ACC112 (cell line): ENCODE data around the gene UIMC1.

ENCODE experiments used
- H2AFZ ChIP-seq: fragments of 200-600 bp; sonication (generic); one replicate; pipeline ENCODE4 v1.6.0; 2017; ENCODE audit warnings: antibody characterized with exemption, low read length; ENCODE audit not compliant: unreplicated experiment
- H3K27ac ChIP-seq: fragments of 200-600 bp; sonication (generic); 2 replicates; pipeline ENCODE4 v1.5.1; 2014; ENCODE audit warnings: low read depth, mild to moderate bottlenecking, antibody characterized with exemption, low read length, moderate library complexity
- H3K27me3 ChIP-seq: fragments of 200-600 bp; sonication (generic); 2 replicates; pipeline ENCODE4 v1.6.1; 2014; ENCODE audit warnings: mild to moderate bottlenecking, antibody characterized with exemption, low read length, moderate library complexity, mixed read lengths; ENCODE audit not compliant: insufficient read depth
- H3K36me3 ChIP-seq: fragments of 200-600 bp; sonication (generic); 2 replicates; pipeline ENCODE4 v1.6.1; 2016; ENCODE audit warnings: mild to moderate bottlenecking, antibody characterized with exemption, low read length, moderate library complexity, mixed read lengths; ENCODE audit not compliant: insufficient read depth
- H3K4me1 ChIP-seq: fragments of 200-600 bp; sonication (generic); one replicate; pipeline ENCODE4 v1.6.1; 2016; ENCODE audit warnings: low read length, mixed read lengths; ENCODE audit not compliant: insufficient read depth, unreplicated experiment, control insufficient read depth
- H3K4me3 ChIP-seq: fragments of 200-600 bp; sonication (generic); 2 replicates; pipeline ENCODE4 v1.5.1; 2014; ENCODE audit warnings: mild to moderate bottlenecking, low read depth, low read length
- H3K79me2 ChIP-seq: fragments of 200-600 bp; sonication (generic); one replicate; pipeline ENCODE4 v1.6.0; 2016; ENCODE audit warnings: low read length; ENCODE audit not compliant: control insufficient read depth, unreplicated experiment, insufficient read depth

Gene UIMC1

DNA sequence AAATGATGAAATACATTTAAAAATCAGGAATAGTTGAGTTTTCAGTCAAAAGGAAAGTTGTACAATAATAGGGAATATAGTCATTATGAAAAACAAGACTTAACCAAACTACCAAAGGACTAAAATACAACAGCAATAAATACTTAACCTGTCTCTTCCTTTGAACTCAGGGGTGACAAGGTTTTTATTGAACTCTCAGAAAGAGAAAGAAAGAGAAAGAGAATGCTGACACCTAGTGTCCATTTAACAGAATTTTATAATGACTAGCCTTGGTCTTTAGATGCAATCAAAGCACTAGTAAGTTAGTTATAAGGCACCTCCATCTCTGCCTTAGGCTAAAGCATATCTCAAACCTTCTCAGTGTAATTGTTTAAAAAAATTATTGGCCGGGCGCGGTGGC, 47.5 kb downstream of the UIMC1 start:
- Histone ChIP-seq H3K27me3 (no peaks in the 10 kb centered on the region), H2AFZ (no peak overlapping the region), H3K4me1 (peaks cover 9% of the 10 kb centered on the region), H3K36me3 (peaks cover 4% of the 10 kb centered on the region), H3K4me3 (no peak overlapping the region), H3K79me2 (no peaks in the 10 kb centered on the region), H3K27ac (no peak overlapping the region)

- H2AFZ ChIP-seq: no peak overlapping the region
These were observed 49.8 kb downstream of the UIMC1 start for GRCh38 chr5:176956756-176957155.

DNA sequence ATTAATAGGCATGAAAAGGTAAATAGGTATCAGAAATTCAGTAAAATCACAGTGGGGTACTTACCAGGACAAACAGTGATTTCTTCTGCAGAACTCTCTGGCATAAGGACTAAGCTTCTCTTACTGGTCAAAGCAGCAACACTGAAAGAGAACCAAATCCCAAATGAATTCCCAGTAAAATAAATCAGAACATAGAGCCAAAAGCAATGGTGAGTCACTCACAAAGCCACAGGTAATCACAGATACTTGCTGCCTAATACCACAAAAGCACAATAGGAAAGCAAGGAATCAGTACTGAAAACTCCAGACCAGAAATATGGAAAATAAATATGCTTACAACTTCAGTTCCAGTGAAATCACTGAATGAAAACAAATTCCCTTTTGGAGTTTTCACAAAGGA, 50.7 kb downstream of the UIMC1 start:
- Histone ChIP-seq H2AFZ (no peak overlapping the region), H3K4me3 (no peak overlapping the region), H3K27me3 (no peaks in the 10 kb centered on the region), H3K4me1 (peaks cover 9% of the 10 kb centered on the region), H3K79me2 (no peaks in the 10 kb centered on the region), H3K27ac (no peak overlapping the region), H3K36me3 (peaks cover 10% of the 10 kb centered on the region; the same call in 1 of the 2 replicates)

More at GRCh38 chr5:176956756-176957155, 49.8 kb downstream of the UIMC1 start:
- Histone ChIP-seq H3K36me3 (peaks cover 10% of the 10 kb centered on the region; the same call in 1 of the 2 replicates), H3K4me1 (peaks cover 9% of the 10 kb centered on the region), H3K79me2 (no peaks in the 10 kb centered on the region), H3K4me3 (no peak overlapping the region), H3K27ac (no peak overlapping the region), H3K27me3 (no peaks in the 10 kb centered on the region)

DNA sequence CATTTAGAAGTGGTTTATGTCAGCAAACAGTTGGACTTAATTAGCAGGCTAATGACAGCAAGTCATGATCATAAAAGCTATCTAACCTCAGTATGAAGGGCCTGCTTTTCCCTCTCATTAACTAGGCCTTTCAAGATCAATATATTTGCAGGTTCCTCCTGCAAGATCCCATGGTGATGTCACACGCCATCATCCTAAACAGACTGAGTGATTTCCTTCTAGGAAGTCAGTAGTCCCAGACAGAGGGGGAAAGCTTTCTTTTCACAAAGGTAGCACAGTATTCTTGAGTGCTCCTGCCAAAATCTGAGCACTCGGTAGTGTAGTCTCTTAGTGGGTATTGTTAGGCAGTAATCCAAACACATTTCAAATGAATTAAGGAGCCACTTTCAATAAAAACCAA, 52.5 kb downstream of the UIMC1 start:
- no peak overlapping the region for H3K4me3 ChIP-seq
- H3K79me2 ChIP-seq: no peaks in the 10 kb centered on the region
- H3K27me3 ChIP-seq: no peaks in the 10 kb centered on the region
- no peak overlapping the region for H3K27ac ChIP-seq
- H2AFZ ChIP-seq: no peak overlapping the region
- peaks cover 9% of the 10 kb centered on the region for H3K4me1 ChIP-seq
- H3K36me3 ChIP-seq: peaks cover 10% of the 10 kb centered on the region; the same call in 1 of the 2 replicates

DNA sequence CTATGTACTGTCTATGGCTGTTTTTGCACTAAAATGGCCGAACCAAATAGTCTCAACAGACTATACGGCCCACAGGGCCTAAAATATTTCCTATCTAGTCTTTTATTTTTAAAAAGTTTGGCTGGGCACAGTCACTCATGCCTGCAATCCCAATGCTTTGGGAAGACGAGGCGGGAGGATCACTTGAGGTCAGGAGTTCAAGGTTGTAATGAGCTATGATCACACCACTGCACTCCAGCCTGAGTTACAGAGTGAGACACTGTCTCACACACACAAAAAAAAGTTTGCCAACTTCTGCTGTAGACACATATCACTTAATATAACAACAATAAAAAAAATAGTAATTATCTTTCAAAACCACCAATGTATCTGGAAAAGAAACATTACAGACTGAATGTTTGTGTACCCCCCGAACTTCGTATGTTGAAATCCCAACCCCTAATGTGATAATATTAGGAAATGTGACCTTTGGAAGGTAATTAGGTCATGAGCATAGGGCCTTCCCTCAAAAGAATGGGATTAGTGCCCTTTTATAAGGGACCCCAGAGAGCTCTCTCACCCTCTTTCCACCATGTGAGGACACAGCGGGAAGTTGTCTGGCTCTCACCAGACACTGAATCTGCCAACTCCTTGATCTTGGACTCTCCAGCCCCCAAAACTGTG, 53.9 kb downstream of the UIMC1 start:
- no peaks in the 10 kb centered on the region for H3K27me3 ChIP-seq
- H3K36me3 ChIP-seq: peaks cover 14% of the 10 kb centered on the region; the same call in 1 of the 2 replicates
- no peaks in the 10 kb centered on the region for H3K79me2 ChIP-seq
- peaks cover 13% of the 10 kb centered on the region for H3K4me1 ChIP-seq
- no peak overlapping the region for H3K27ac ChIP-seq
- H3K4me3 ChIP-seq: no peak overlapping the region
- H2AFZ ChIP-seq: no peak overlapping the region

DNA sequence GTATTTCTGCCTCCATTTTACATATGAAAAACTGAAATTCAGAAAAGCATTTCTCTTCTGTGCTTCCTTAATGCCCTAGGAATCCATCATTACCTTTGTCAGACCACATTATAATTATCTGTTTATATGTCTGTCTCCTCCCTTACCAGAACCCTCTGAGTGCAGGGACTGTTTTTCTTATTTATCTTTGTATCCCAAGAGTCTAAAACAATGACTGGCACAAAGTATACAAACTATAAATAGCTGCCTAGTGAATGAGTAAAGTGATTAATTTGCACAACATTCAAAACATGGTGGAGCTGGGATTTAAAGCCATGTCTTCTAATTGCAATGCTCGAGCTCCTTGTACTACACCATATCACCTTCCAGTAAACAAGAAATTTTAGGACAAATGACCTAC, 58.1 kb downstream of the UIMC1 start:
- Histone ChIP-seq H3K36me3 (peaks cover 13% of the 10 kb centered on the region; the same call in 1 of the 2 replicates), H3K27ac (no peak overlapping the region), H2AFZ (no peak overlapping the region), H3K4me3 (no peak overlapping the region), H3K4me1 (peaks cover 3% of the 10 kb centered on the region), H3K27me3 (no peaks in the 10 kb centered on the region), H3K79me2 (no peaks in the 10 kb centered on the region)

DNA sequence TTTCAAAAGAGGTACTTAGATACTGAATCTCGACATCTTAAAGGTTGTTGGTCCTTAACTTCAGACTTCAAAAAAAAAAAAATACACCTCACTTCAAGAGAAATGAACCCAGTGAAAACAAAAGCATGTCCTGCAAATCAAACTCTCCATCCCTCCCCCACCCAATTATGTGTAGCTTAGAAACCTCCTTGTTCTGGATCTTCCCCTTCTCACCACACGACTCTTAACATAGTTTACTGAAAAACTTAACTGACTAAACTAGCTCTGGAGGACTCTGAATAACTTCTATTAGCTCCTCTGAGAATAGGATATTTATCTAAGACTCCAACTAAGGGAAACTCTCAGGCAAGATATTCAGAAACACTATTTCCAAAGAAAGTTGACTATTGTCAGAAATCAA, 58.7 kb downstream of the UIMC1 start:
- Histone ChIP-seq H3K4me1 (peaks cover 3% of the 10 kb centered on the region), H2AFZ (no peak overlapping the region), H3K4me3 (no peak overlapping the region), H3K79me2 (no peaks in the 10 kb centered on the region), H3K36me3 (peaks cover 13% of the 10 kb centered on the region; the same call in 1 of the 2 replicates), H3K27ac (no peak overlapping the region), H3K27me3 (no peaks in the 10 kb centered on the region)

- Histone ChIP-seq H3K79me2 (no peaks in the 10 kb centered on the region), H2AFZ (no peak overlapping the region), H3K4me1 (peaks cover 3% of the 10 kb centered on the region), H3K4me3 (no peak overlapping the region), H3K27me3 (no peaks in the 10 kb centered on the region), H3K36me3 (peaks cover 26% of the 10 kb centered on the region; the same call in 1 of the 2 replicates), H3K27ac (no peak overlapping the region)
These were observed 62.3 kb downstream of the UIMC1 start for GRCh38 chr5:176944268-176944667.

DNA sequence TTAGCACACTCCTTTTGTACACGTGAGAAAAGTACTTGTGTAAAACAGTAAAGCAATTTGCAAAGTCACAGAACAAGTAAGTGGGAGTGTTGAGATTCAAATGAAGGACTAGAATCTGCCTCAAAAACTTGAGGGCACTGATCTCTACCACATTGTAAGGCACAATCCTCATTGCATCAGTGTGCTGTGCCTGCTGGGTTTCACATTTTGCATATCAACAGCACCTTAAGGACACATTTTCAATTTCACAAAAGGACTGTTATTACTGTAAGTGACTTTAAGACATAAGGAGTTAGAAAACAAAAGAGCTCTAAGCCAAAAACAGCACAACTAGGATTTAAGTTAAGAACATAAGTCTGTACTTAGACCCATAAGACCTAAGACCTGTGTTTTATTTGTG, 62.8 kb downstream of the UIMC1 start:
- Histone ChIP-seq H2AFZ (no peak overlapping the region), H3K27me3 (no peaks in the 10 kb centered on the region), H3K27ac (no peak overlapping the region), H3K4me1 (peaks cover 3% of the 10 kb centered on the region), H3K36me3 (peaks cover 26% of the 10 kb centered on the region; the same call in 1 of the 2 replicates), H3K4me3 (no peak overlapping the region), H3K79me2 (no peaks in the 10 kb centered on the region)

DNA sequence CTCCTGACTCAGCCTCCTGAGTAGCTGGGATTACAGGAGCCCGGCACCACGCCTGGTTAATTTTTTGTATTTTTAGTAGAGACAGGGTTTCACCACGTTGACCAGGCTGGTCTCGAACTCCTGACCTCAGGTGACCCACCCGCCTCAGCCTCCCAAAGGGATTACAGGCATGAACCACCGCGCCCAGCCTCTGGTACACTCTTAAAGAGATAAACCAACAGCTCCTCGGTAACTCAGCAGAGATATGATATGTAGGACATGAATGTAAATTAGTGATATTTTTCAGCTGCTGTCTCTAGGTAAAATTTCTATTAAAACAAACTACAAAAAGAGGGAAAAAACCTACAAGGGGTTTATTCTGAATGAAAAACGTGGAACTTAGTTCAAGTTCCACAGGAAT, 64.6 kb downstream of the UIMC1 start:
- H3K4me3 ChIP-seq: no peak overlapping the region
- H3K4me1 ChIP-seq: no peaks in the 10 kb centered on the region
- H3K36me3 ChIP-seq: peaks cover 26% of the 10 kb centered on the region
- H3K79me2 ChIP-seq: no peaks in the 10 kb centered on the region
- no peaks in the 10 kb centered on the region for H3K27me3 ChIP-seq
- no peak overlapping the region for H3K27ac ChIP-seq
- no peak overlapping the region for H2AFZ ChIP-seq

GRCh38 chr5:176938472-176938871, 68.1 kb downstream of the UIMC1 start:
- Histone ChIP-seq H2AFZ (no peak overlapping the region), H3K36me3 (peaks cover 23% of the 10 kb centered on the region), H3K27ac (no peak overlapping the region), H3K4me1 (no peaks in the 10 kb centered on the region), H3K79me2 (no peaks in the 10 kb centered on the region), H3K27me3 (no peaks in the 10 kb centered on the region), H3K4me3 (no peak overlapping the region)
